ENCODE measurements around the gene HSPA1L.
"Not testable (repeated sequence)": the region's sequence is repeated elsewhere in the genome, so short reads cannot be mapped to it uniquely, and the experiment has no call there.

Gene HSPA1L

DNA sequence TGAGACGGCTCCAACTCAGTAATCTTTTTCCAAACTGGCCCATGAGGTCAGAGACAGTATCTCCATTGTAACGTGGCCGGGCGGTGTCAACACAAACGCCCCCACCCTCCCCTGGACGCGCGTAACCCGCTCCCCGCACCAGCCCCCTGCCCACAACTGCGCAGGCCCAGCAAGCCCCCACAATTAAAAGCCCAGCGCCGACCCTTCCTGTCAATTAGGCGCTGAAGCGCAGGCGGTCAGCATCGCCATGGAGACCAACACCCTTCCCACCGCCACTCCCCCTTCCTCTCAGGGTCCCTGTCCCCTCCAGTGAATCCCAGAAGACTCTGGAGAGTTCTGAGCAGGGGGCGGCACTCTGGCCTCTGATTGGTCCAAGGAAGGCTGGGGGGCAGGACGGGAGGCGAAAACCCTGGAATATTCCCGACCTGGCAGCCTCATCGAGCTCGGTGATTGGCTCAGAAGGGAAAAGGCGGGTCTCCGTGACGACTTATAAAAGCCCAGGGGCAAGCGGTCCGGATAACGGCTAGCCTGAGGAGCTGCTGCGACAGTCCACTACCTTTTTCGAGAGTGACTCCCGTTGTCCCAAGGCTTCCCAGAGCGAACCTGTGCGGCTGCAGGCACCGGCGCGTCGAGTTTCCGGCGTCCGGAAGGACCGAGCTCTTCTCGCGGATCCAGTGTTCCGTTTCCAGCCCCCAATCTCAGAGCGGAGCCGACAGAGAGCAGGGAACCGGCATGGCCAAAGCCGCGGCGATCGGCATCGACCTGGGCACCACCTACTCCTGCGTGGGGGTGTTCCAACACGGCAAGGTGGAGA lies at the start of gene HSPA1L, which contains the start of gene HSPA1A:
HSPA1L (minus strand) TSS at position 259 of the 814 bp plus-strand sequence. CDS start 3,311 bp downstream, outside the sequence.
HSPA1A (plus strand) TSS at position 519 of the 814 bp plus-strand sequence; CDS start at position 733, 214 bp downstream.
- DNase-seq, result peak; percentile 94

- DNase-seq, result no peak
Observed at GRCh38 chr6:31864818-31865204, 49.7 kb upstream of the HSPA1L start.

DNA sequence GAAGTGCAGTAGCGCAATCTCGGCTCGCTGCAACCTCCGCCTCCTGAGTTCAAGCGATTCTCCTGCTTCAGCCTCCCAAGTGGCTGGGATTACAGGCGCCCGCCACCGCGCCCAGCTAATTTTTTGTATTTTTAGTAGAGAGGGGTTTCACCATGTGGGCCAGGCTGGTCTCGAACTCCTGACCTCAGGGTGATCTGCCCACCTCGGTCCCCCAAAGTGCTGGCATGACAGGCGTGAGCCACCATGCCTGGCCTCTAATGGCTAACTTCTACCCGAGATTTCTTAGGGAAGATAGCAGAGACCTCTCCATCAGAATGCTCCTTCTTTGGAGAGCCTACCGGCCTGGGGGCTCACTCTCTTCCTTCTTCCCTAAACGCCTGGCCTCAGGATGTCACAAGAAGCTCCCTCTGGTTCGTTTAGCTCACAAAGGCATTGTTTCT lies 49.1 kb upstream of the HSPA1L start:
- not testable (repeated sequence) for DNase-seq

DNA sequence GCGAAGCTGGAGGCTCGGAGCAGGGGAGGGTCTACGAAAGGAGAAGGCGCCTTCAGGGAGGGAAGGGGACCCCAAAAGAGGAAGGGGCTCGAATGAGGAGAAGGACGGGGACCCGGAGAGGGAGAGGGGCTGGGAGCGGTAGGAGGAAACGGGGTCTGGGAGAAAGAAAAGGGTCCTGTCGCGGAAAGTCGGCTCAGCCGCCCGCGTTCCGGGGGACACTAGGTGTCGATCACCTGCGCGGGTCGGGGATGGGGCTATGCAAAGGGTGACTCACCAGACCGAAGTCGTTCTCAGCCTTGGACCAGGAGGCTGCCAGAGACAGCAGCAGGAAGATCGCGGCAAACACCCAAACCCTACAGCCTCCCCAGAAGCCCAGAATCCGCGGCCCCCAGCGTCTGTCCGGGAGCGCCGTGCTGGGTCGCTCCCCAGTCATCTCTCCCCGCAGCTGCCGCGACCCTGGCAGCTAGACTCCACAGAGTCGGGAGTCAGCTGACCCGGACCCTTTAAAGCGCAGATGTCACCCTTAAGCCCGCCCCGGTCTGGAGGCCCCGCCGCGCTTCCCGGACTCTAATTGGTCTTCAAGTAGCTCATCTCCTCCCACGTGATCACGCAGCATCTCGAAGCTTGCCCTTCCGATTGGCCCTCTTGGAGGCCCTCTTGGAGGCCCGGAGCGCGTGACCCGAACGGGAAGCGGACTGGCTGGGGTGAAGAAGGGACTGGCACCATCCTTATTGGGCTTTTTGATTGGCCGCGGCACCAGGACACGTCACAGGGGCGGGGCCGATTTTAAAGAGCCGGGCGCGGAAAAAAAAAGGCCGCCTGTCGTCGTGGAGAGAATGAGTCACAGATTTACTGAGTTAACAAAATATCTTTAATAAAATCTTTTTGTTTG lies 47.5 kb upstream of the HSPA1L start, which contains the start of gene NEU1:
NEU1 (minus strand) TSS at position 478 of the 892 bp plus-strand sequence; CDS start at position 433, 45 bp downstream.
- DNase-seq, result peak; percentile 97

- no peak for DNase-seq
Observed at GRCh38 chr6:31861919-31862343, 46.8 kb upstream of the HSPA1L start.

DNA sequence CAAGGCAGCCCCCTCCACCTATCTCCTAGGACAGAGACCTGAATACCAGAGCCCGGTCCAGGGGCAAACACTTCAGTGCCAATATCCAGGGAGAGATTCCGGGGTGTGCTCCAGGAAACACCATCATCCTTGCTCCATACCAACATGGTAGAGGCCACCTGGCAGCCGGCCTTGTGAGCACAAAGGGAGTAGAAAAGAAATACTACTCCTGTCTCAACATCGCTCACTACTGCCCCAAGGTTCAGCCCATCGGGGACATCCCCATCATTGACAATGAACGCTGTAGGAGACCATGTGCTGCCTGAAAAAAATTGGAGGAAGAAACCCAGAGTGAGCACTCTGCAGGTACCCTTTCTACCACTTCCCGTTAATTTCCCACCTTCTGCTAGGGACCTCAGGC lies 46.1 kb upstream of the HSPA1L start:
- DNase-seq, result no peak

- DNase-seq, result no peak
Observed at GRCh38 chr6:31860349-31860748, 45.3 kb upstream of the HSPA1L start.

DNA sequence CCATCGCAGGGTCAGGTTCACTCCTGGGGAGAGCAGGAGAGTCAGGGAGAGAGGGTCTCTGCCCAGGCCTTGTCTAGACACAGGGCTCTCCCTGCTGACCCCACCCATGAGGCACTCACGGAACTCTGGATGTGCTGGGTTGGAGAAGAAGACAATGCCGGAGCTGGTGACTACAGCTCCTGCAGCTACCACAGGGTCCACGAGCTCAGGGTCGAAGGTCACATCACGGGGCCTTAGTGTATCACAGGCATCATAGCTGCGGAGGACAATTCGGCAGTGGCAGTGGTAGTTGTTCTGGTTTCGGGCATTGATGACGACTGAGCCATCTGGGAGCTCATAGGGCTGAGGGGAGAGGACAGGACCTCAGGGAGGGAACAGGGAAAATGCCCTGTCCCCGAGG lies 44.8 kb upstream of the HSPA1L start:
- DNase-seq, result no peak

DNA sequence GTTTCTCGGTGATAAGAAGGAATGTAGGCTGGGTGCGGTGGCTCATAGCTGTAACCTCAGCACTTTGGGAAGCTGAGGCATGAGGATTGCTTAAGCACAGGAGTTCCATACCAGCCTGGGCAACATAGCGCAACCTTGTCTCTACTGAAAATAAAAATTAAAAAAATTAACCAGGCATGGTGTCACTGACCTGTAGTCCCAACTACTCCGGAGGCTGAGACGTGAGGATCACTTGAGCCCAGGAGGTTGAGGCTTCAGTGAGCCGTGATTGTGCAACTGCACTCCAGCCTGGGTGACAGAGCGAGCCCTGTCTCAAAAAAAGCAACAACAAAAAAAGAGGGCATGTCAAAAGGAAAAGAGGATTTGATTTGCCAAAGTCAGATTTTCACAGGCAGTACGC lies 43.6 kb upstream of the HSPA1L start:
- no peak for DNase-seq

GRCh38 chr6:31857774-31858173 lies 42.7 kb upstream of the HSPA1L start:
- DNase-seq, result not testable (repeated sequence)

- DNase-seq, result not testable (repeated sequence)
Observed at GRCh38 chr6:31851980-31852718, 37.1 kb upstream of the HSPA1L start.

- DNase-seq, result no peak
Observed at GRCh38 chr6:31851485-31851832, 36.4 kb upstream of the HSPA1L start.

GRCh38 chr6:31850765-31851484 lies 35.8 kb upstream of the HSPA1L start:
- DNase-seq, result no peak

- no peak for DNase-seq
Observed at GRCh38 chr6:31847276-31847978, 32.3 kb upstream of the HSPA1L start.

GRCh38 chr6:31844507-31844906 lies 29.4 kb upstream of the HSPA1L start:
- no peak for DNase-seq

DNA sequence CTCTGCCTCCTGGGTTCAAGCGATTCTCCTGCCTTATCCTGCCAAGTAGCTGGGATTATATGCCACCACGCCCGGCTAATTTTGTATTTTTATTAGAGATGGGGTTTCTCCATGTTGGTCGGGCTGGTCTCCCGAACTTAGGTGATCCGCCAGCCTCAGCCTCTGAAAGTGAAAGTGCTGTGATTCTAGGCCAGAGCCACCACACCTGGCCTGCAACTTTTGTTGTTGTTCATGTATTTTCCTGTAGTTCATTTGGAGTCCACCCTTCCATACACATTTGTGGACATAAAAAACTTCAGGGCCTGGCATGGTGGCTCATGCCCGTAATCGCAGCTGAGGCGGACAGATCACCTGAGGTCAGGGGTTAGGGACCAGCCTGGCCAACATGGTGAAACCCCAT lies 27.0 kb upstream of the HSPA1L start:
- no peak for DNase-seq

DNA sequence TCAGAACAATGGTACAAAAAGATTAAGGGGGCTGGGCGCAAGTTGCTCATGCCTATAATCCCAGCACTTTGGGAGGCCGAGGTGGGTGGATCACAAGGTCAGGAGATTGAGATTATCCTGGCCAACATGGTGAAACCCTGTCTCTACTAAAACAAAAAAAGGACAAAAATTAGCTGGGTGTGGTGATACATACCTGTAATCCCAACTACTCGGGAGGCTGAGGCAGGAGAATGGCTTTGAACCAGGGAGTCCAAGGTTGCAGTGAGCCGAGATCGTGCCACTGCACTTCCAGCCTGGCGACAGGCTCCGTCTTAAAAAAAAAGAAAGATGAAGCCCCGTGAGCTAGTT lies 24.7 kb upstream of the HSPA1L start:
- DNase-seq, result not testable (repeated sequence)

DNA sequence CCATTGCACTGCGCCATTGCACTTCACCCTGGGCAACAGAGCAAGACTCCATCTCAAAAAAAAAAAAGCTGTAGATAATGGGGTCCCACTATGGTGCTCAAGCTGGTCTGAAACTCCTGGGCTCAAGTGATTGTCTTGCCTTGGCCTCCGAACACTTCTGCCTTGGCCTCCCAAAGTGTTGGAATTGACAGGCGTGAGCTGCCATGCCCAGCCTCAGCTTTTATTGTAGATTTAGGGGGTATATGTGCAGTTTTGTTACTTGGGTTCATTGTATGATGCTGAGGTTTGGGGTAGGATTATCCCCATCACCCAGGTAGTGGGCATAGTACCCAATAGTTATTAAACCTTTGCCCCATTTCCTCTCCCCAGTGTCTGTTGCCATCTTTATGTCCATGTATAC lies 23.9 kb upstream of the HSPA1L start:
- no peak for DNase-seq

DNA sequence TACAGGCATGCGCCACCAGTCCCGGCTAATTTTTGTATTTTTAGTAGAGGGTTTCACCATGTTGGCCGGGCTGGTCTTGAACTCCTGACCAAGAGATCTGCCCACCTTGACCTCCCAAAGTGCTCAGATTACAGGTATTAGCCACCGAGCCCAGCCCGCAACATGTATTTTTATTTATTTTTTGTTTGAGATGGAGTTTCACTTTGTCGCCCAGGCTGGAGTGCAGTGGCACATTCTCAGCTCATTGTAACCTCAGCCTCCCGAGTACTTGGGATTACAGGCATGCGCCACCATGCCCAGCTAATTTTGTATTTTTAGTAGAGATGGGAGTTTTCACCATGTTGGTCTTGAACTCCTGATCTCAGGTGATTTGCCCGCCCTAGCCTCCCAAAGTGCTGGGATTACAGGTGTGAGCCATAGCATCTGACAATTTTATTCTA lies 23.1 kb upstream of the HSPA1L start:
- not testable (repeated sequence) for DNase-seq

- DNase-seq, result no peak
Observed at GRCh38 chr6:31837369-31838113, 22.5 kb upstream of the HSPA1L start.
